Measurements from ENCODE around the gene CEP350.

DNA sequence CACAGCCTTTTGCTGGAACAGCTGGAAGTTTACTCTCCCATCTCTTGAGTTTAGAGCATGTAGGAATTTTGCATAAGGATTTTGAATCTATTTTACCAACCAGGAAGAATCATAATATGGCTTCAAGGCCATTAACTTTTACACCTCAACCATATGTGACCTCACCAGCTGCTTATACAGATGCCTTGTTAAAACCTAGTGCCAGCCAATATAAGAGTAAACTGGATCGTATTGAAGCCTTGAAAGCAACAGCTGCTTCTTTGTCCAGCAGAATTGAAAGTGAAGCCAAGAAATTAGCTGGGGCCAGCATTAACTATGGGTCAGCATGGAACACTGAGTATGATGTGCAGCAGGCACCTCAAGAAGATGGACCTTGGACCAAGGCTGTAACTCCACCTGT is 65.4 kb downstream of the CEP350 start:
- TF ChIP-seq, protein P1, sequence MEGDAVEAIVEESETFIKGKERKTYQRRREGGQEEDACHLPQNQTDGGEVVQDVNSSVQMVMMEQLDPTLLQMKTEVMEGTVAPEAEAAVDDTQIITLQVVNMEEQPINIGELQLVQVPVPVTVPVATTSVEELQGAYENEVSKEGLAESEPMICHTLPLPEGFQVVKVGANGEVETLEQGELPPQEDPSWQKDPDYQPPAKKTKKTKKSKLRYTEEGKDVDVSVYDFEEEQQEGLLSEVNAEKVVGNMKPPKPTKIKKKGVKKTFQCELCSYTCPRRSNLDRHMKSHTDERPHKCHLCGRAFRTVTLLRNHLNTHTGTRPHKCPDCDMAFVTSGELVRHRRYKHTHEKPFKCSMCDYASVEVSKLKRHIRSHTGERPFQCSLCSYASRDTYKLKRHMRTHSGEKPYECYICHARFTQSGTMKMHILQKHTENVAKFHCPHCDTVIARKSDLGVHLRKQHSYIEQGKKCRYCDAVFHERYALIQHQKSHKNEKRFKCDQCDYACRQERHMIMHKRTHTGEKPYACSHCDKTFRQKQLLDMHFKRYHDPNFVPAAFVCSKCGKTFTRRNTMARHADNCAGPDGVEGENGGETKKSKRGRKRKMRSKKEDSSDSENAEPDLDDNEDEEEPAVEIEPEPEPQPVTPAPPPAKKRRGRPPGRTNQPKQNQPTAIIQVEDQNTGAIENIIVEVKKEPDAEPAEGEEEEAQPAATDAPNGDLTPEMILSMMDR (conservative IDR thresholded peaks at IDR 0.05; ENCODE audit: low read depth, low read length): no peak
- no peak for TF ChIP-seq EZH2 (IDR thresholded peaks at IDR 0.05; ENCODE audit: borderline replicate concordance, low read depth, low read length, poor library complexity, severe bottlenecking)
